ENCODE results near the gene PIGQ.

Gene PIGQ

GRCh38 chr16:600781-601180, 31.0 kb downstream of the PIGQ start:
- DNase-seq: no peak
- H3K27ac ChIP-seq: no peak overlapping the region
- H3K36me3 ChIP-seq (replicated peaks): no peaks in the 10 kb centered on the region
- no peaks in the 10 kb centered on the region for H3K27me3 ChIP-seq (replicated peaks)
- no peak overlapping the region for H3K4me3 ChIP-seq (ENCODE audit: low read depth, low read length)
- in situ Hi-C loops (cut with HindIII; ENCODE audit: low pct_ligation_motif_present, low sequenced_read_pairs): no loop called here
- TF ChIP-seq, protein P1, sequence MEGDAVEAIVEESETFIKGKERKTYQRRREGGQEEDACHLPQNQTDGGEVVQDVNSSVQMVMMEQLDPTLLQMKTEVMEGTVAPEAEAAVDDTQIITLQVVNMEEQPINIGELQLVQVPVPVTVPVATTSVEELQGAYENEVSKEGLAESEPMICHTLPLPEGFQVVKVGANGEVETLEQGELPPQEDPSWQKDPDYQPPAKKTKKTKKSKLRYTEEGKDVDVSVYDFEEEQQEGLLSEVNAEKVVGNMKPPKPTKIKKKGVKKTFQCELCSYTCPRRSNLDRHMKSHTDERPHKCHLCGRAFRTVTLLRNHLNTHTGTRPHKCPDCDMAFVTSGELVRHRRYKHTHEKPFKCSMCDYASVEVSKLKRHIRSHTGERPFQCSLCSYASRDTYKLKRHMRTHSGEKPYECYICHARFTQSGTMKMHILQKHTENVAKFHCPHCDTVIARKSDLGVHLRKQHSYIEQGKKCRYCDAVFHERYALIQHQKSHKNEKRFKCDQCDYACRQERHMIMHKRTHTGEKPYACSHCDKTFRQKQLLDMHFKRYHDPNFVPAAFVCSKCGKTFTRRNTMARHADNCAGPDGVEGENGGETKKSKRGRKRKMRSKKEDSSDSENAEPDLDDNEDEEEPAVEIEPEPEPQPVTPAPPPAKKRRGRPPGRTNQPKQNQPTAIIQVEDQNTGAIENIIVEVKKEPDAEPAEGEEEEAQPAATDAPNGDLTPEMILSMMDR (IDR thresholded peaks at IDR 0.05; ENCODE audit: low read depth, low read length, missing control alignments): peak; percentile 55

GRCh38 chr16:603933-604332, 34.2 kb downstream of the PIGQ start:
- no peaks in the 10 kb centered on the region for H3K27me3 ChIP-seq (replicated peaks)
- H3K4me3 ChIP-seq (ENCODE audit: low read depth, low read length): no peak overlapping the region
- no peak overlapping the region for H3K27ac ChIP-seq
- TF ChIP-seq, protein P1 (IDR thresholded peaks at IDR 0.05; ENCODE audit: low read depth, low read length, missing control alignments): no peak
- no peak for DNase-seq
- in situ Hi-C loops (cut with HindIII; ENCODE audit: low pct_ligation_motif_present, low sequenced_read_pairs): no loop called here
- no peaks in the 10 kb centered on the region for H3K36me3 ChIP-seq (replicated peaks)

- DNase-seq: no peak
- Histone ChIP-seq H3K27me3 (replicated peaks) (no peaks in the 10 kb centered on the region), H3K36me3 (replicated peaks) (no peaks in the 10 kb centered on the region), H3K27ac (no peak overlapping the region), H3K4me3 (ENCODE audit: low read depth, low read length) (no peak overlapping the region)
- TF ChIP-seq, protein P1 (IDR thresholded peaks at IDR 0.05; ENCODE audit: low read depth, low read length, missing control alignments): no peak
- in situ Hi-C loops (cut with HindIII; ENCODE audit: low pct_ligation_motif_present, low sequenced_read_pairs): no loop called here
Observed at GRCh38 chr16:606656-607307, 37.0 kb downstream of the PIGQ start.

DNA sequence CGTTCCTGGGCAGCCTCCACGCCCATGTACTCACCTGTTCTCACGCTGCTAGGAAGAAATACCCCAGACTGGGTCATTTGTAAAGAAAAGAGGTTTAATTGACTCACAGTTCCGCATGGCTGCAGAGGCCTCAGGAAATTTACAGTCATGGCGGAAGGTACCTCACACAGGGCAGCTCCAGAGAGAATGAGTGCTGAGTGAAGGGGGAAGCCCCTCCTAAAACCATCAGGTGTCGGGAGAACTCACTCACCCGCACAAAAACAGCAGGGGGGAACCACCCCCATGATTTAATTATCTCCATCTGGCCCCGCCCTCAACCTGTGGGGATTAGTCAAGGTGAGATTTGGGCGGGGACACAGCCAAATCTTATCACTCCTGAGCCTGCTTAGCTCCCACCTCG, 38.3 kb downstream of the PIGQ start:
- Histone ChIP-seq H3K27ac (no peak overlapping the region), H3K36me3 (replicated peaks) (no peaks in the 10 kb centered on the region), H3K4me3 (ENCODE audit: low read depth, low read length) (no peak overlapping the region), H3K27me3 (replicated peaks) (no peaks in the 10 kb centered on the region)
- TF ChIP-seq, protein P1 (IDR thresholded peaks at IDR 0.05; ENCODE audit: low read depth, low read length, missing control alignments): no peak
- DNase-seq: no peak
- in situ Hi-C loops (cut with HindIII; ENCODE audit: low pct_ligation_motif_present, low sequenced_read_pairs): no loop called here

DNA sequence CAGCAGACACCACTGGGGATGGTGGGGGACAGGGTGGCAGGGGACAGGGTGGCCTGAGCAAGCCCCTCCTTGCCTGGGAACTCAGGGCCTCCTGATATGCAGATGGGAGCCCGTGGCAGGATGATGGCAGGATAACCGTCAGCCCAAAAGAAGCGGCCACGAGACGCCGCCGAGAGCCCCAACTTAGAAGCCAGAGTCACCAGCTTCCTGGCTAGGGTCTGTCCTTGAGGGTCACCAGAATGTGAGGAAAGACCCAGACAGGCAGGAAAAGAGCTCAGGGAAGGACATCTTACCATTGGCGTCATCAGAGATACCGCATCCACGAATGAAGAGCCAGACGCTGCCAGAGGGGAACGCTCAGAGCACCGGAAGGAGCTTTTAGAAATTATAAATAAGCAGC, 39.5 kb downstream of the PIGQ start:
- no peak for DNase-seq
- TF ChIP-seq, protein P1 (IDR thresholded peaks at IDR 0.05; ENCODE audit: low read depth, low read length, missing control alignments): no peak
- Histone ChIP-seq H3K27me3 (replicated peaks) (no peaks in the 10 kb centered on the region), H3K27ac (no peak overlapping the region), H3K4me3 (ENCODE audit: low read depth, low read length) (no peak overlapping the region), H3K36me3 (replicated peaks) (no peaks in the 10 kb centered on the region)
- in situ Hi-C loops (cut with HindIII; ENCODE audit: low pct_ligation_motif_present, low sequenced_read_pairs): no loop called here

DNA sequence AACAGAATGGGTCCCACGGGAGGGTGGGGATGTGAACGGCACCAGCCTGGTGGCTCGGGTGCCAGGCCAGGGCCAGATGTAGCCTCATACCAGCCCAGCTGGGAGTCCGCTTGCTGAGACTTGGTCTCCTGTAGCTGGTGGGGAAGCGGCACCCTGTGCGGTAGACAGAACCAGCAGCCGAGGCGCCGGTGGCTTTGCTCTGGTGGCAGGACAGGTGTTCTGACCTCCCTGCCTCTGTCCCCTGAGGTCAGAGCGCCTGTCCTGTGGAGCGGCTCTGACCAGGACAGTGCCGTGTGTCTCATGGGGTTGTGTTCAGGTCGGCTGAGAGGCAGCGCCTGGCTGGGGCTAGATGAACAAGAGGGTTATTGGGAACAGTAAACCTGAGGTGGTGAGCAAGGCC, 40.2 kb downstream of the PIGQ start:
- TF ChIP-seq, protein P1 (IDR thresholded peaks at IDR 0.05; ENCODE audit: low read depth, low read length, missing control alignments): no peak
- Histone ChIP-seq H3K27ac (no peak overlapping the region), H3K4me3 (ENCODE audit: low read depth, low read length) (no peak overlapping the region), H3K27me3 (replicated peaks) (no peaks in the 10 kb centered on the region), H3K36me3 (replicated peaks) (no peaks in the 10 kb centered on the region)
- no peak for DNase-seq
- in situ Hi-C loops (cut with HindIII; ENCODE audit: low pct_ligation_motif_present, low sequenced_read_pairs): no loop called here
